ENCODE data around the gene TOR1B. TPM values are rescaled to one million over a fixed set of nuclear protein-coding genes. Genes with fewer than 3 reads are reported as not detected.

Gene TOR1B
- polyA plus RNA-seq, 1 of the 3 experiments (the other 2 are of a cell fraction), result 37.4 TPM

DNA sequence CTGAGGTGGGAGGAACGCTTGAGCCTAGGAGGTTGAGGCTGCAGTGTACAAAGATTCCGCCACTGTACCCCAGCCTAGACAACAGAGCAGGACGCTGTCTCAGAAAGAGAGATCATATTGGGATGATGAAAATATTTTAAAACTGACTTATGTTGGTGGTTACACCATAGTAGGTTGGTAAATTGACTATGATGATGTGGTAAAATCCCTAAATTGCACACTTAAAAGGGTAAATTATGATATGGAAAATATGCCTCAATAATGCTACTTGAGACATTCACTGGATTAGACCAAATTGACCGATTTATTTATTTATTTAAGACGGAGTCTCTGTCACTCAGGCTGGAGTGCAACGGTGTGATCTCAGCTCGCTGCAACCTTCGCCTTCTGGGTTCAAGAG is 21.9 kb upstream of the TOR1B start:
- WGBS (ENCODE audit: low lambda C conversion rate), result 71% methylated on average over 8 of the region's 8 CpGs
- DNase-seq, result no peak
- Histone ChIP-seq H3K9me3 (no peaks in the 10 kb centered on the region), H3K9me2 (no peaks in the 10 kb centered on the region), H3K4me2 (no peak overlapping the region), H3F3A (replicated peaks; ENCODE audit: insufficient read depth) (no peaks in the 10 kb centered on the region), H3K27ac (ENCODE audit: low read depth in 2 of 2, low read length in 1 of 2) (no peak overlapping the region), H3K27me3 (ENCODE audit: insufficient read depth) (no peaks in the 10 kb centered on the region), H3K4me1 (ENCODE audit: control insufficient read depth in 1 of 2, insufficient read depth in 2 of 2, low read depth in 1 of 2, low read length in 1 of 2) (0 out of 4 replicates have a peak, but pooled peaks cover 0 to 6% of the 10 kb centered on the region in 2 experiments), H3K79me2 (ENCODE audit: insufficient read depth) (no peaks in the 10 kb centered on the region), H4K20me1 (ENCODE audit: insufficient read depth) (no peaks in the 10 kb centered on the region), H2AFZ (ENCODE audit: low read depth) (no peak overlapping the region), H3K9ac (no peak overlapping the region), H3K36me3 (replicated peaks in 1 of 2; ENCODE audit: control insufficient read depth in 1 of 2, insufficient read depth in 2 of 2, low read length in 1 of 2) (no peaks in the 10 kb centered on the region), H3K4me3 (ENCODE audit: low read depth in 2 of 2, low read length in 1 of 2) (no peak overlapping the region)
- POLR2A ChIA-PET, result interaction anchor here (1.4 kb wide), 1 partner anchor 43 kb away, joined by 4 read pairs; no protein-coding TSS in a partner anchor
- CTCF ChIA-PET, result interaction anchor here (0.7 to 19.6 kb wide), 9 partner anchors 9 to 642 kb away, joined by 3 to 356 read pairs (median 4); partner anchors contain the start of gene ASB6
- TF ChIP-seq POLR2AphosphoS5 (IDR thresholded peaks at IDR 0.05; ENCODE audit: low read depth, low read length) (no peak), GATA2 (CRISPR knock-in tag; IDR thresholded peaks at IDR 0.05) (no peak), NFIC (IDR thresholded peaks at IDR 0.05; ENCODE audit: borderline replicate concordance) (no peak), SIN3A (IDR thresholded peaks at IDR 0.05; ENCODE audit: borderline replicate concordance, low read depth, low read length) (no peak), GABPA (IDR thresholded peaks at IDR 0.05; ENCODE audit: low read depth) (no peak), ELF1 (IDR thresholded peaks at IDR 0.05) (no peak), NRF1 (IDR thresholded peaks at IDR 0.05; ENCODE audit: low read depth, low read length) (no peak), RXRA (IDR thresholded peaks at IDR 0.05; ENCODE audit: borderline replicate concordance, low read depth) (no peak), MEF2A (IDR thresholded peaks at IDR 0.05; ENCODE audit: borderline replicate concordance, low read depth) (no peak), TCF12 (IDR thresholded peaks at IDR 0.05) (no peak)
- TF ChIP-seq, protein P1, sequence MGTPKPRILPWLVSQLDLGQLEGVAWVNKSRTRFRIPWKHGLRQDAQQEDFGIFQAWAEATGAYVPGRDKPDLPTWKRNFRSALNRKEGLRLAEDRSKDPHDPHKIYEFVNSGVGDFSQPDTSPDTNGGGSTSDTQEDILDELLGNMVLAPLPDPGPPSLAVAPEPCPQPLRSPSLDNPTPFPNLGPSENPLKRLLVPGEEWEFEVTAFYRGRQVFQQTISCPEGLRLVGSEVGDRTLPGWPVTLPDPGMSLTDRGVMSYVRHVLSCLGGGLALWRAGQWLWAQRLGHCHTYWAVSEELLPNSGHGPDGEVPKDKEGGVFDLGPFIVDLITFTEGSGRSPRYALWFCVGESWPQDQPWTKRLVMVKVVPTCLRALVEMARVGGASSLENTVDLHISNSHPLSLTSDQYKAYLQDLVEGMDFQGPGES (IDR thresholded peaks at IDR 0.05; ENCODE audit: low read depth, low read length), result no peak
- TF ChIP-seq, protein P2, sequence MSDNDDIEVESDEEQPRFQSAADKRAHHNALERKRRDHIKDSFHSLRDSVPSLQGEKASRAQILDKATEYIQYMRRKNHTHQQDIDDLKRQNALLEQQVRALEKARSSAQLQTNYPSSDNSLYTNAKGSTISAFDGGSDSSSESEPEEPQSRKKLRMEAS (IDR thresholded peaks at IDR 0.05; ENCODE audit: low read depth), result no peak

DNA sequence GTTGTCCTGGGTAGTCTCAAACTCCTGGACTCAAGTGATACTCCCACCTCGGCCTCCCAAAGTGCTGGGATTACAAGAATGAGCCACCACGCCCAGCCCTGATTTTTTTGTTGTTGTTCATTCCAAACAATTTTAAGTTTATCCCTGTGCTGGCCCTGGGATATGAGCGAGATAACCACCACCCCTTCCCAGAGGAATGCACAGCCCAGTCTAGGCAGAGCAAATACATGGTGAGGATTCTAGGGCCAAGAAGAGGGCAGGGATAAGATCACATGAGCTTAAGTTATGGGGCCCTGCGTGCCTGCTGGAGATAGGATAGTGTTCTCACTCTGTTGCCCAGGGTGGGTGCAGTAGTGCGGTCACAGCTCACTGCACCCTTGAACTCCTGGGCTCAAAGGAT is 21.0 kb upstream of the TOR1B start:
- H3K4me1 ChIP-seq (ENCODE audit: control insufficient read depth in 1 of 2, insufficient read depth in 2 of 2, low read depth in 1 of 2, low read length in 1 of 2), result 0 out of 4 replicates have a peak, but pooled peaks cover 0 to 6% of the 10 kb centered on the region in 2 experiments
- no peak overlapping the region for H3K4me2 ChIP-seq
- H3K9ac ChIP-seq, result no peak overlapping the region
- no peaks in the 10 kb centered on the region for H3K79me2 ChIP-seq (ENCODE audit: insufficient read depth)
- H3K4me3 ChIP-seq (ENCODE audit: low read depth in 2 of 2, low read length in 1 of 2), result no peak overlapping the region
- H3K36me3 ChIP-seq (replicated peaks in 1 of 2; ENCODE audit: control insufficient read depth in 1 of 2, insufficient read depth in 2 of 2, low read length in 1 of 2), result no peaks in the 10 kb centered on the region
- no peak for DNase-seq
- no peaks in the 10 kb centered on the region for H3K9me3 ChIP-seq
- H4K20me1 ChIP-seq (ENCODE audit: insufficient read depth), result no peaks in the 10 kb centered on the region
- WGBS (ENCODE audit: low lambda C conversion rate), result 78% methylated on average over 5 of the region's 5 CpGs
- POLR2A ChIA-PET, result interaction anchor here (1.4 kb wide), 1 partner anchor 44 kb away, joined by 4 read pairs; no protein-coding TSS in a partner anchor
- H3K27ac ChIP-seq (ENCODE audit: low read depth in 2 of 2, low read length in 1 of 2), result no peak overlapping the region
- CTCF ChIA-PET, result interaction anchor here (0.6 to 19.6 kb wide), 11 partner anchors 8 to 140 kb away, joined by 3 to 356 read pairs (median 7); partner anchors contain the start of gene ASB6
- H3F3A ChIP-seq (replicated peaks; ENCODE audit: insufficient read depth), result no peaks in the 10 kb centered on the region
- no peaks in the 10 kb centered on the region for H3K27me3 ChIP-seq (ENCODE audit: insufficient read depth)
- H3K9me2 ChIP-seq, result no peaks in the 10 kb centered on the region
- H2AFZ ChIP-seq (ENCODE audit: low read depth), result no peak overlapping the region
- TF ChIP-seq JUND (IDR thresholded peaks at IDR 0.05), result no peak
- TF ChIP-seq, protein P3, sequence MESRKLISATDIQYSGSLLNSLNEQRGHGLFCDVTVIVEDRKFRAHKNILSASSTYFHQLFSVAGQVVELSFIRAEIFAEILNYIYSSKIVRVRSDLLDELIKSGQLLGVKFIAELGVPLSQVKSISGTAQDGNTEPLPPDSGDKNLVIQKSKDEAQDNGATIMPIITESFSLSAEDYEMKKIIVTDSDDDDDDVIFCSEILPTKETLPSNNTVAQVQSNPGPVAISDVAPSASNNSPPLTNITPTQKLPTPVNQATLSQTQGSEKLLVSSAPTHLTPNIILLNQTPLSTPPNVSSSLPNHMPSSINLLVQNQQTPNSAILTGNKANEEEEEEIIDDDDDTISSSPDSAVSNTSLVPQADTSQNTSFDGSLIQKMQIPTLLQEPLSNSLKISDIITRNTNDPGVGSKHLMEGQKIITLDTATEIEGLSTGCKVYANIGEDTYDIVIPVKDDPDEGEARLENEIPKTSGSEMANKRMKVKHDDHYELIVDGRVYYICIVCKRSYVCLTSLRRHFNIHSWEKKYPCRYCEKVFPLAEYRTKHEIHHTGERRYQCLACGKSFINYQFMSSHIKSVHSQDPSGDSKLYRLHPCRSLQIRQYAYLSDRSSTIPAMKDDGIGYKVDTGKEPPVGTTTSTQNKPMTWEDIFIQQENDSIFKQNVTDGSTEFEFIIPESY (IDR thresholded peaks at IDR 0.05; ENCODE audit: borderline replicate concordance, low read depth), result no peak
- no peak for TF ChIP-seq FOXJ3 (CRISPR knock-in tag; IDR thresholded peaks at IDR 0.05)
- TF ChIP-seq, protein P1 (IDR thresholded peaks at IDR 0.05; ENCODE audit: low read depth, low read length), result no peak
- TF ChIP-seq TEAD4 (IDR thresholded peaks at IDR 0.05; ENCODE audit: borderline replicate concordance, insufficient read depth), result no peak
- TF ChIP-seq, protein P4, sequence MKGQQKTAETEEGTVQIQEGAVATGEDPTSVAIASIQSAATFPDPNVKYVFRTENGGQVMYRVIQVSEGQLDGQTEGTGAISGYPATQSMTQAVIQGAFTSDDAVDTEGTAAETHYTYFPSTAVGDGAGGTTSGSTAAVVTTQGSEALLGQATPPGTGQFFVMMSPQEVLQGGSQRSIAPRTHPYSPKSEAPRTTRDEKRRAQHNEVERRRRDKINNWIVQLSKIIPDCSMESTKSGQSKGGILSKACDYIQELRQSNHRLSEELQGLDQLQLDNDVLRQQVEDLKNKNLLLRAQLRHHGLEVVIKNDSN (IDR thresholded peaks at IDR 0.05; ENCODE audit: borderline replicate concordance, low read depth), result no peak
- no peak for TF ChIP-seq RXRA (IDR thresholded peaks at IDR 0.05; ENCODE audit: borderline replicate concordance, low read depth)
- no peak for TF ChIP-seq CHD2 (IDR thresholded peaks at IDR 0.05; ENCODE audit: low read length, partially characterized antibody)
- TF ChIP-seq, protein P5, sequence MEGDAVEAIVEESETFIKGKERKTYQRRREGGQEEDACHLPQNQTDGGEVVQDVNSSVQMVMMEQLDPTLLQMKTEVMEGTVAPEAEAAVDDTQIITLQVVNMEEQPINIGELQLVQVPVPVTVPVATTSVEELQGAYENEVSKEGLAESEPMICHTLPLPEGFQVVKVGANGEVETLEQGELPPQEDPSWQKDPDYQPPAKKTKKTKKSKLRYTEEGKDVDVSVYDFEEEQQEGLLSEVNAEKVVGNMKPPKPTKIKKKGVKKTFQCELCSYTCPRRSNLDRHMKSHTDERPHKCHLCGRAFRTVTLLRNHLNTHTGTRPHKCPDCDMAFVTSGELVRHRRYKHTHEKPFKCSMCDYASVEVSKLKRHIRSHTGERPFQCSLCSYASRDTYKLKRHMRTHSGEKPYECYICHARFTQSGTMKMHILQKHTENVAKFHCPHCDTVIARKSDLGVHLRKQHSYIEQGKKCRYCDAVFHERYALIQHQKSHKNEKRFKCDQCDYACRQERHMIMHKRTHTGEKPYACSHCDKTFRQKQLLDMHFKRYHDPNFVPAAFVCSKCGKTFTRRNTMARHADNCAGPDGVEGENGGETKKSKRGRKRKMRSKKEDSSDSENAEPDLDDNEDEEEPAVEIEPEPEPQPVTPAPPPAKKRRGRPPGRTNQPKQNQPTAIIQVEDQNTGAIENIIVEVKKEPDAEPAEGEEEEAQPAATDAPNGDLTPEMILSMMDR (IDR thresholded peaks at IDR 0.05), result no peak
- TF ChIP-seq YY1 (IDR thresholded peaks at IDR 0.05; ENCODE audit: low read depth), result no peak
- TF ChIP-seq, protein P2 (IDR thresholded peaks at IDR 0.05; ENCODE audit: low read depth), result no peak
- no peak for TF ChIP-seq TAF1 (IDR thresholded peaks at IDR 0.05; ENCODE audit: borderline replicate concordance, low read depth, low read length)
- TF ChIP-seq NFIC (IDR thresholded peaks at IDR 0.05; ENCODE audit: borderline replicate concordance), result no peak
